MM.1S (cell line): ENCODE measurements around the gene RFX7.
"Not testable (repeated sequence)": the region's sequence is repeated elsewhere in the genome, so short reads cannot be mapped to it uniquely, and the experiment has no call there.

Experiments used
- DNase-seq: peaks from one replicate; pipeline ENCODE4 v3.0.0-alpha.2; 2015
- H2AFZ ChIP-seq: fragments of 300-600 bp; sonication (generic); 2 replicates; pipeline ENCODE4 v1.6.0; 2016; ENCODE audit warnings: antibody characterized with exemption, low read length
- H3F3A ChIP-seq: fragments of 300-600 bp; sonication (generic); 2 replicates; pipeline ENCODE4 v1.6.1; 2016; ENCODE audit warnings: mild to moderate bottlenecking, antibody characterized with exemption, low read length, moderate library complexity, mixed read lengths; ENCODE audit not compliant: insufficient read depth
- H3K27ac ChIP-seq: fragments of 300-600 bp; sonication (generic); 2 replicates; pipeline ENCODE4 v1.5.1; 2016; ENCODE audit warnings: mild to moderate bottlenecking, low read length
- H3K27me3 ChIP-seq: fragments of 300-600 bp; sonication (generic); replicated peaks from 2 replicates; pipeline ENCODE4 v1.6.0; 2016; ENCODE audit warnings: low read length; ENCODE audit not compliant: insufficient read depth
- H3K36me3 ChIP-seq: fragments of 300-600 bp; sonication (generic); replicated peaks from 2 replicates; pipeline ENCODE4 v1.6.1; 2016; ENCODE audit warnings: mild to moderate bottlenecking, low read length, mixed read lengths; ENCODE audit not compliant: insufficient read depth
- H3K4me1 ChIP-seq: fragments of 300-600 bp; sonication (generic); 2 replicates; pipeline ENCODE4 v1.6.1; 2016; ENCODE audit warnings: low read length, mixed read lengths
- H3K4me2 ChIP-seq: fragments of 300-600 bp; sonication (generic); 2 replicates; pipeline ENCODE4 v1.6.0; 2016; ENCODE audit warnings: low read depth, low read length
- H3K4me3 ChIP-seq: fragments of 300-600 bp; sonication (generic); 2 replicates; pipeline ENCODE4 v1.5.1; 2016; ENCODE audit warnings: low read length, mixed read lengths
- H3K79me2 ChIP-seq: fragments of 300-600 bp; sonication (generic); 2 replicates; pipeline ENCODE4 v1.6.1; 2016; ENCODE audit warnings: mixed run types, low read length, mixed read lengths
- H3K9ac ChIP-seq: fragments of 300-600 bp; sonication (generic); 2 replicates; pipeline ENCODE4 v1.6.1; 2016; ENCODE audit warnings: low read length, mixed read lengths
- H3K9me2 ChIP-seq: fragments of 300-600 bp; sonication (generic); replicated peaks from 2 replicates; pipeline ENCODE4 v1.6.1; 2016; ENCODE audit warnings: mild to moderate bottlenecking, low read length, mixed read lengths; ENCODE audit not compliant: insufficient read depth
- H3K9me3 ChIP-seq: fragments of 300-600 bp; sonication (generic); replicated peaks from 2 replicates; pipeline ENCODE4 v1.6.1; 2016; ENCODE audit warnings: mild to moderate bottlenecking, low read length, mixed read lengths; ENCODE audit not compliant: insufficient read depth
- H4K20me1 ChIP-seq: fragments of 300-600 bp; sonication (generic); 2 replicates; pipeline ENCODE4 v1.6.1; 2016; ENCODE audit warnings: mild to moderate bottlenecking, low read length, moderate library complexity, mixed read lengths; ENCODE audit not compliant: insufficient read depth
- EZH2 ChIP-seq: fragments of 300-600 bp; sonication (generic); optimal IDR thresholded peaks from 2 replicates; pipeline ENCODE3; 2017; ENCODE audit warnings: low read depth, mild to moderate bottlenecking, antibody characterized with exemption, low read length, mixed read lengths
- EZH2phosphoT487 ChIP-seq: fragments of 300-600 bp; sonication (generic); IDR thresholded peaks from 2 replicates; pipeline ENCODE4 v1.6.1; 2018; ENCODE audit warnings: antibody characterized with exemption, low read length
- TF ChIP-seq, protein P1 (sequence below): fragments of 300-600 bp; sonication (generic); IDR thresholded peaks from 2 replicates; pipeline ENCODE4 v1.5.1; 2016; ENCODE audit warnings: antibody characterized with exemption, low read length, mixed read lengths

RFX7 gene

DNA sequence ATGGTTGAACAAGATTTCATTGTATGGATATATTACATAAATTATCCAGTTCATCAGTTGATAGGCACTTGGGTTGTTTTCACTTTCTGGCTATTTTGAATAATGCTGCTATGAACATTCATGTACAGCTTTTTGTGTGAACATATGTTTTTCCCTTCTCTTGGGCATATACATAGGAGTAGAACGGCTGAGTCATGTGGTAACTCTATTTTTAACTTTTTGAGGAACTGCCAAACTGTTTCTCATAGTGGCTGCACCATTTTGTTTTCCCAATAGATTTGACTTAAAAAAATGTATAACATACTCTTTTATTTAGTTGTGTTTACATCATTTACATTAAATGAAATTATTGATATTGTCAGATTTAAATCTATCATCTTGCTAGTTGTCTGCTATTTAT, 28.8 kb upstream of the RFX7 start:
- H3K4me2 ChIP-seq = no peak overlapping the region
- H3K27me3 ChIP-seq = no peaks in the 10 kb centered on the region
- no peak overlapping the region for H3K9ac ChIP-seq
- no peak for DNase-seq
- no peak overlapping the region for H2AFZ ChIP-seq
- no peaks in the 10 kb centered on the region for H3F3A ChIP-seq
- H3K36me3 ChIP-seq = no peaks in the 10 kb centered on the region
- no peaks in the 10 kb centered on the region for H4K20me1 ChIP-seq
- H3K79me2 ChIP-seq = no peaks in the 10 kb centered on the region
- TF ChIP-seq, protein P1, sequence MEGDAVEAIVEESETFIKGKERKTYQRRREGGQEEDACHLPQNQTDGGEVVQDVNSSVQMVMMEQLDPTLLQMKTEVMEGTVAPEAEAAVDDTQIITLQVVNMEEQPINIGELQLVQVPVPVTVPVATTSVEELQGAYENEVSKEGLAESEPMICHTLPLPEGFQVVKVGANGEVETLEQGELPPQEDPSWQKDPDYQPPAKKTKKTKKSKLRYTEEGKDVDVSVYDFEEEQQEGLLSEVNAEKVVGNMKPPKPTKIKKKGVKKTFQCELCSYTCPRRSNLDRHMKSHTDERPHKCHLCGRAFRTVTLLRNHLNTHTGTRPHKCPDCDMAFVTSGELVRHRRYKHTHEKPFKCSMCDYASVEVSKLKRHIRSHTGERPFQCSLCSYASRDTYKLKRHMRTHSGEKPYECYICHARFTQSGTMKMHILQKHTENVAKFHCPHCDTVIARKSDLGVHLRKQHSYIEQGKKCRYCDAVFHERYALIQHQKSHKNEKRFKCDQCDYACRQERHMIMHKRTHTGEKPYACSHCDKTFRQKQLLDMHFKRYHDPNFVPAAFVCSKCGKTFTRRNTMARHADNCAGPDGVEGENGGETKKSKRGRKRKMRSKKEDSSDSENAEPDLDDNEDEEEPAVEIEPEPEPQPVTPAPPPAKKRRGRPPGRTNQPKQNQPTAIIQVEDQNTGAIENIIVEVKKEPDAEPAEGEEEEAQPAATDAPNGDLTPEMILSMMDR = no peak
- no peak for TF ChIP-seq EZH2phosphoT487
- no peak for TF ChIP-seq EZH2
- H3K4me1 ChIP-seq = no peaks in the 10 kb centered on the region
- no peak overlapping the region for H3K27ac ChIP-seq
- H3K9me2 ChIP-seq = no peaks in the 10 kb centered on the region
- no peaks in the 10 kb centered on the region for H3K9me3 ChIP-seq
- no peak overlapping the region for H3K4me3 ChIP-seq

DNA sequence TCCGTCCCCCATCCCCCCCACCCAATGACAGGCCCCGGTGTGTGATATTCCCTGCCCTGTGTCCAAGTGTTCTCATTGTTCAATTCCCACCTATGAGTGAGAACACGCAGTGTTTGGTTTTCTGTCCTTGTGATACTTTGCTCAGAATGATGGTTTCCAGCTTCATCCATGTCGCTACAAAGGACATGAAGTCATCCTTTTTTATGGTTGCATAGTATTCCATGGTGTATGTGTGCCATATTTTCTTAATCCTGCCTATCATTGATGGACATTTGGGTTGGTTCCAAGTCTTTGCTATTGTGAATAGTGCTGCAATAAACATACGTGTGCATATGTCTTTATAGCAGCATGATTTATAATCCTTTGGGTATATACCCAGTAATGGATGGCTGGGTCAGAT, 22.8 kb upstream of the RFX7 start:
- not testable (repeated sequence) for DNase-seq, H3K36me3 ChIP-seq, H3K79me2 ChIP-seq, H4K20me1 ChIP-seq, H3K4me2 ChIP-seq, H3K9ac ChIP-seq, H2AFZ ChIP-seq, H3K4me1 ChIP-seq, H3K4me3 ChIP-seq, H3K9me3 ChIP-seq, H3K9me2 ChIP-seq, H3K27ac ChIP-seq, H3F3A ChIP-seq, H3K27me3 ChIP-seq

DNA sequence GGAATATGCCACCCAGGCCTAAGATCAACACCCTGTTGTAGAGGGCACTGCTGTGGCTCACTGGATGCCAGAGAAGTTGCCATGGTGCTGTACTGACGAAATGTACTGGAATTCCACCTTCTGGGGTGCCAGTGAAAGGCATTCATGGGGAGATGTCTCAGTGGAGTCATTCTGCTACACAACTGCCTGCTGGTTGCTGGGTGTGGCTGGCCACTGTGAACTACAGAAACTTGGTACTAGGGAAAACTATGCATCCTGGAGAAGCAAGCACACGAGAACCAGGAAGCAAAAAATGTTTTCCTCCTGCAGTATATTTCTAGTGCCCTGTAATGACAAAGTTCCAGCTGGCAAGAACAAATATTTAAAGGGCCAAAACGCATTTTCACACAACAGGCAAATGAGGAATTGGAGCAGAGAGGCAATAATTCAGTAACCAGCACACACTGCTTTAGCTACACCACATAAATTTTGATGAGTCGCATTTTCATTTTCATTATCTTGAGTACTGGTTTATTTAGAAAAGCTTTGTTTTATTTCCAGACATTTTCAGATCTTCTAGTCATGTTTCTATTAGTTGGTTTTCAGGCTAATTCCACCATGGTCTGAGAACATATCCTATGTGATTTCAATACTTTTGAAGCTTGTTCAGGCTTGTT, 18.3 kb upstream of the RFX7 start:
- H2AFZ ChIP-seq = peak overlapping the region; percentile 45
- DNase-seq = peak; percentile 60
- no peaks in the 10 kb centered on the region for H3K9me2 ChIP-seq
- H3K27me3 ChIP-seq = no peaks in the 10 kb centered on the region
- no peaks in the 10 kb centered on the region for H4K20me1 ChIP-seq
- TF ChIP-seq EZH2phosphoT487 (no peak), EZH2 (no peak)
- TF ChIP-seq, protein P1 = no peak
- peaks cover 8% of the 10 kb centered on the region; the same call in 1 of the 2 replicates for H3K4me1 ChIP-seq
- H3K27ac ChIP-seq = peak overlapping the region; percentile 14; the same call in 1 of the 2 replicates
- H3K9ac ChIP-seq = no peak overlapping the region
- H3K4me2 ChIP-seq = peak overlapping the region; percentile 68
- peak overlapping the region; percentile 36 for H3K4me3 ChIP-seq
- no peaks in the 10 kb centered on the region for H3K9me3 ChIP-seq
- H3K79me2 ChIP-seq = no peaks in the 10 kb centered on the region
- no peaks in the 10 kb centered on the region for H3F3A ChIP-seq
- H3K36me3 ChIP-seq = no peaks in the 10 kb centered on the region

DNA sequence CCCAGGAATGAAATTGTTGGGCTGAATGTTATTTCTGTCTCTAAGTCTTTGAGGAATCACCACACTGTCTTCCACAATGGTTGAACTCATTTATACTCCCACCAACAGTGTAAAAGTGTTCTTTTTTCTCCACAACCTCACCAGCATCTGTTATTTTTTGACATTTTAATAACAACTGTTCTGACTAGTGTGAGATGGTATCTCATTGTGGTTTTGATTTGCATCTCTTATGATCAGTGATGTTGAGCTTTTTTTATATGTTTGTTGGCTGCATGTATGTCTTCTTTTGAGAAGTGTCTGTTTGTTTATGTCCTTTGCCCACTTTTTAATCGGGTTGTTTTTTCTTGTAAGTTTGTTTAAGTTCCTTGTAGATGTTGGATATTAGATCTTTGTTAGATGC, 13.6 kb upstream of the RFX7 start:
- H3K36me3 ChIP-seq, H3K27me3 ChIP-seq, H3K9ac ChIP-seq, DNase-seq, H2AFZ ChIP-seq, H3K4me3 ChIP-seq, H3K27ac ChIP-seq, H4K20me1 ChIP-seq, H3K4me2 ChIP-seq, H3K79me2 ChIP-seq, H3F3A ChIP-seq, H3K4me1 ChIP-seq, H3K9me2 ChIP-seq, H3K9me3 ChIP-seq: not testable (repeated sequence)
